ENCODE results near the gene PDCD2L.

DNA sequence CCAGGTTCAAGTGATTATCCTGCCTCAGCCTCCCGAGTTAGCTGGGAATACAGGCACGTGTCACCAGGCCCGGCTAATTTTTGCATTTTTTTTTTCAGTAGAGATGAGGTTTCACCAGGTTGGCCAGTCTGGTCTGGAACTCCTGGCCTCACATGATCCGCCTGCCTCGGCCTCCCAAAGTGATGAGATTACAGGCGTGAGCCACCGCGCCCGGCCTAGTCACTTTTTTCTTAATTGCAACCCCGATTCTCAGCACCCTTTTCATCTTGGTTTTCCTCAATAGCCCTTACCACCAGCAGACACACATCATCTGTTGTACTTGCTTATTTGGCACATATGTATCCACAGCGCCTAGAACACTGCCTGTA is 39.8 kb upstream of the PDCD2L start:
- TF ChIP-seq, protein P1, sequence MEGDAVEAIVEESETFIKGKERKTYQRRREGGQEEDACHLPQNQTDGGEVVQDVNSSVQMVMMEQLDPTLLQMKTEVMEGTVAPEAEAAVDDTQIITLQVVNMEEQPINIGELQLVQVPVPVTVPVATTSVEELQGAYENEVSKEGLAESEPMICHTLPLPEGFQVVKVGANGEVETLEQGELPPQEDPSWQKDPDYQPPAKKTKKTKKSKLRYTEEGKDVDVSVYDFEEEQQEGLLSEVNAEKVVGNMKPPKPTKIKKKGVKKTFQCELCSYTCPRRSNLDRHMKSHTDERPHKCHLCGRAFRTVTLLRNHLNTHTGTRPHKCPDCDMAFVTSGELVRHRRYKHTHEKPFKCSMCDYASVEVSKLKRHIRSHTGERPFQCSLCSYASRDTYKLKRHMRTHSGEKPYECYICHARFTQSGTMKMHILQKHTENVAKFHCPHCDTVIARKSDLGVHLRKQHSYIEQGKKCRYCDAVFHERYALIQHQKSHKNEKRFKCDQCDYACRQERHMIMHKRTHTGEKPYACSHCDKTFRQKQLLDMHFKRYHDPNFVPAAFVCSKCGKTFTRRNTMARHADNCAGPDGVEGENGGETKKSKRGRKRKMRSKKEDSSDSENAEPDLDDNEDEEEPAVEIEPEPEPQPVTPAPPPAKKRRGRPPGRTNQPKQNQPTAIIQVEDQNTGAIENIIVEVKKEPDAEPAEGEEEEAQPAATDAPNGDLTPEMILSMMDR (IDR thresholded peaks at IDR 0.05), result no peak
- no peak for TF ChIP-seq POLR2A (IDR thresholded peaks at IDR 0.05)
